CD4-positive, alpha-beta T cell treated with Interleukin-15 for 4 hours (primary cell): Measurements from ENCODE around the gene TRA2A.

Experiments used
- DNase-seq: peaks from one replicate; pipeline ENCODE4 v3.0.0-alpha.2; 2020; ENCODE audit warnings: low spot score

Gene TRA2A

GRCh38 chr7:23470330-23471105, 61.3 kb downstream of the TRA2A start, which contains the start of gene IGF2BP3:
Gene IGF2BP3 (minus strand): TSS chr7:23470491. CDS start chr7:23470110, 381 bp downstream.
- no peak for DNase-seq

GRCh38 chr7:23469961-23470250, 61.9 kb downstream of the TRA2A start:
- no peak for DNase-seq

GRCh38 chr7:23469150-23469960, 62.4 kb downstream of the TRA2A start:
- no peak for DNase-seq

- no peak for DNase-seq
These were observed 63.1 kb downstream of the TRA2A start for GRCh38 chr7:23468526-23469149.

- no peak for DNase-seq
These were observed 63.8 kb downstream of the TRA2A start for GRCh38 chr7:23467806-23468525.

- no peak for DNase-seq
These were observed 64.4 kb downstream of the TRA2A start for GRCh38 chr7:23467291-23467805.

GRCh38 chr7:23462846-23463245, 68.9 kb downstream of the TRA2A start:
- DNase-seq, result no peak

GRCh38 chr7:23458044-23458443, 73.7 kb downstream of the TRA2A start:
- DNase-seq, result no peak

- DNase-seq, result no peak
These were observed 75.7 kb downstream of the TRA2A start for GRCh38 chr7:23456093-23456492.

- no peak for DNase-seq
These were observed 76.8 kb downstream of the TRA2A start for GRCh38 chr7:23454881-23455526.
